ENCODE results near the gene SH3BP5.

The SH3BP5 gene

DNA sequence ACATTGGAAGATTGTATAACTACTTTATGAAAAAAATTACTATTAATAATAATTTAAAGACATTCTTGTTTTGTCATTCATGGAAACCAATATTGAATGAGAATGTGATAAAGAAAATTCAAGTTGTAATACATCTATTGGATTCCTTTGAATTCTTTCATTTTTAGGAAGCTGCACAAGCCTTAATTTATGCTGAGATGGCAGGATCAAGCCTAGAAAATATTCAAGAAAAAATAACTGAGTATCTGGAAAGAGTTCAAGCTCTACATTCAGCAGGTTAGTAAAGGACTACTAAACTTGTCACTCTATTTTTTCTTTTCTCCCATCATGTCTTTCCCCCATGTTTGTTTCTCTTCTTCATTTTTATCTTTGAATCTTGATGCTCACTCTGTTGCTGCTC is 120.4 kb downstream of the SH3BP5 start:
- no peak overlapping the region for H3K4me3 ChIP-seq (ENCODE audit: low read depth, low read length)

DNA sequence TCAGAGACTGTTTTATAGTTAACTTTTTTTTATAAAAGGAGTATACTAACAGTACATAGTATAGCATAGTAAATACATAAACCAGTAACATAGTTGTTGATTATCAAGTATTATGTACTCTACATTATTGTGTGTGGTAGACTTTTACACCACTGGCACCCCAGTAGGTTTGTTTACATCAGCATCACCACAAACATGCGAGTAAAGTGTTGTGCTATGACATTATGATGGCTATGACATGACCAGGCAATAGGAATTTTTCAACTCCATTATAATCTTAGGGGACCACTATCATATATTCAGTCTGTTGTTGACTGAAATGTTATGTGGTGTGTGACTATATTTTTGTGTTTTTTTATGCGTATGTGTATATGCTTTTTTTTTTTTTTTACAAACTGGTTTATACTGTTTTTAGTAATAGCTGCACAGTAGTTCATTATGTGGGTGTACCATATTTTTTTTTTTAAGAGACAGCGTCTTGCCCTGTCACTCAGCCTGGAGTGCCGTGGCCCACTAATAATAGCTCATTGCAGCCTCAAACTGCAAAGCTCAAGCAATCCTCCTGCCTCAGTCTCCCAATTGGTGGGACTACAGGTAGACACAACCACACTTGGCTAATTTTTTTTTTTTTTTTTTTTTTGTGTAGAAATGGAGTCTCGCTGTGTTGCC is 124.4 kb downstream of the SH3BP5 start:
- no peak overlapping the region for H3K4me3 ChIP-seq (ENCODE audit: low read depth, low read length)

DNA sequence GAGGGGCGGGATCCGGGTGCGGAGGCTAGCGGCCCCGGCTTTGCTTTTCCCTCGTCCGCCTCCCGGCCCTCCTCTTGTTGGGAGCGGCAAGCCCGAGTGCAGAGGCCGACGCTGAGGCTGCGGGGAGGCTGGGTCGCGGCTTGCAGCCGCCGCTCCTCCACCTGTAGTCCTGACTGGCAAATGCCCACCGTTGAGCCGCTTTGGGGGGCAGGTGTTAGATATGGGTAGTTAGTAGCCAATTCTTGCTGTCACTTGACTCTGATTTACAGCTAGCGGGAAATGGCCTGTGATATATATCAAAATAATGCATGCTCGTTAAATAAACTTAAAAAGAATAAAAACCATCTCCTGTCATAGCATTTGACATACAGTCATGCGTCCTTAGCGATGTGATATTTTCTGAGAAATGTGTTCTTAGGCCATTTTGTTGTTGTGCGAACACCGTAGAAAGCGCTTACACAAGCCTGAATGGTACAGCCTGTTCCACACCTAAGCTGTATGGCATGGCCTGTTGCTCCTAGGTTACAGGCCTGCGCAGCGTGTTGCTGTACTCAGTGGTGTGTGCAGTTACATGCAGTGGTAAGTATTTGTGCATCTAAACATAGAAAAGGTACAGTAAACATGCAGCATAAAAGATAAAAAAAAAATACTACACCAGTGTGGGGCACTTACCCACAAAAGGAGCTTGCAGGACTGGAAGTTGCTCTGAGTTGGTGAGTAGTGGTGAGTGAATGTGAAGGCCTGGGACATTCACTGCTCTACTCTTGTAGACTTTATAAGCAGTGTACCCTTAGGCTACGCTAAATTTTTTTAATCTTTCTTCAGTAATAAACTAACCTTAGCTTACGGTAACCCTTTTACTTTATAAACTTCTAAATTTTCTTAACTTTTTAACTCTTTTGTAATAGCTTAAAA is 125.5 kb downstream of the SH3BP5 start:
- peak overlapping the region; percentile 83 for H3K4me3 ChIP-seq (ENCODE audit: low read depth, low read length)

DNA sequence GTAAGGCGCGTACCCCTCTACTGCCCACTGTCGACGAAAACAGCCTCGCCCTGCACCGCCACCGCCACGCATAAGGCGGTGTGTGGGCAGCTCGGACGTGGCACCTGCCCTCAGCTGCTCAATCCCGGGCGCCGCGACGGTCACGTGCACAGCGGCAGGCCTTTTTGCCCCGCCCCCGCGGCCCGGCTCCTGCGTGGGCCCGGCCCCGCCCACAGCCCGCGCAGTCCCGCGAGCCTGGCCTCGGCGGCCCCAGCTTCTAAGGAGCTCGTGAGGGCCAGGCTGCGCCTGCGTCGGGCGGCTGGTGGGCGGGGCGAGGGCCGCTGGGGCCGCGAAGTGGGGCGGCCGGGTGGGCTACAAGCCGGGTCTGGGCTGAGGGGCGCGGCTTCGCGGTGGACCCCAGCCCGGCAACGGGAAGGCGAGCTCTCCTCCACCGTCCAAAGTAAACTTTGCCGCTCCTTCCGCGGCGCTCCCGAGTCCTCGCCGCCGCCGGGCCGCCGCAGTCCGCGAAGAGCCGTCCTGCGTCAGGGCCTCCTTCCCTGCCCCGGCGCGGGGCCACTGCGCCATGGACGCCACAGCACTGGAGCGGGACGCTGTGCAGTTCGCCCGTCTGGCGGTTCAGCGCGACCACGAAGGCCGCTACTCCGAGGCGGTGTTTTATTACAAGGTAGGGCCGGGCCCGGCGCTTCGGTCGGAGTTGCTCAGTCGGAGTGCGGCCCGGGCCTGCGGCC is 126.3 kb downstream of the SH3BP5 start, which contains the start of gene CAPN7:
Gene CAPN7 (plus strand): TSS at position 313 of the 728 bp plus-strand sequence. CDS start 250 bp downstream, at position 563.
- peak within 1 kb of the TSS; percentile 83 for H3K4me3 ChIP-seq (ENCODE audit: low read depth, low read length)

DNA sequence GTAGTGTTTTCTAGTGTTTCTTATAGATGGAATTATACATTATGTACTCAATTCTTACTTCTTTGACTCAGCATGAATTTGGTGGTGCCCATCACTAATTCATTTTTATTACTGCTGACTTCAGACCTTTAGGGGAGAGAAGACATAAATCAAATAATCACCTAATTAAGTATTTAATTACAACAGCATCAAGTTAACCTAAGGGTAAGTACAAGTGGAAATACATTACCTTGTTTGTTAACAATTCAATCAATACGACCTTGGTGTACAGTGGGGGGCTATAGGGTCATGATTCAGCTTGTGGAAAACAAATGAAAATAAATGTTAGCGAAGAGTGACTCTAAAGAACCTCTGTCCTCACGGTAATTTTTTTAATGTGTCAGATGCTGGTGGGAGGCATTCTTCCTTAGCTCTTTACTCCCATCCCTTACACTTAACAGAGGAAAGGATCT is 126.9 kb downstream of the SH3BP5 start:
- H3K4me3 ChIP-seq (ENCODE audit: low read depth, low read length), result peak overlapping the region; percentile 83
